Measurements from ENCODE around the gene ALK. TPM values are rescaled to one million over a fixed set of nuclear protein-coding genes. Genes with fewer than 3 reads are reported as not detected.

Gene ALK
- total RNA-seq, 4 donors from 2014 or later = 0.85 to 2.4 (median 1.8) TPM

DNA sequence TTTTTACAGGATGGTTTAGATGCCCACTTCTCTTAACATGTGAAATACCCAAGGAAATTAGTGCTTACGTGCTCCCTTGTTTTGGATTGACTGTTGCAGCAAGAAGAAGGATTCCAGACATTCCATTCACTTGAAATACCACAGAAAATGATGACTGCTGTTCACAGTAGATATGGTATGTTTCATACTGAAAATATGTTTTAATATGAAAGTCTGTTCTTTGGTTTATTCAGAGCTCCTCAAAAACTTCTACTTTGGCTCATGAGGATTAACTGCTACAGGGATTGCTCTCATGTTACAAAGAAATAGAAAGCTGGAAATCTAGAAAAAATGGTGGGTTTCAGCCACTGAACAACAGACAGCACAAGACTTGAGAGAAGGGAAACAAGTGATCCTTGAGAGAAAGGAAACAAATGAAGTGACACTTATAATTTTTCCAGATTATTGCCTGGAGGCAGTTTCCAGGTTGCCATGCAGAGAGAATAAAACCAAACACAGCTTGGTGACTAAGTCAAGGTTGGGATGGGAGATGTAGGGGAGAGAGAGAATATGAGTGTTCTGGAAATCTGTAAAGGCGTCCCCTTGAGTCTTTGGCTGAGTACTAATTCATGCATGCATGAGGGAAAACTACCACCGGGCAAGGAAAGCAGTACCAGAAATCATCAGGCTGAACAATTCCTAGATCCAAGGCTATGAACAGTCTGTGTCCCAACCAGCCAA is 458.0 kb downstream of the ALK start:
- TF ChIP-seq, protein P1, sequence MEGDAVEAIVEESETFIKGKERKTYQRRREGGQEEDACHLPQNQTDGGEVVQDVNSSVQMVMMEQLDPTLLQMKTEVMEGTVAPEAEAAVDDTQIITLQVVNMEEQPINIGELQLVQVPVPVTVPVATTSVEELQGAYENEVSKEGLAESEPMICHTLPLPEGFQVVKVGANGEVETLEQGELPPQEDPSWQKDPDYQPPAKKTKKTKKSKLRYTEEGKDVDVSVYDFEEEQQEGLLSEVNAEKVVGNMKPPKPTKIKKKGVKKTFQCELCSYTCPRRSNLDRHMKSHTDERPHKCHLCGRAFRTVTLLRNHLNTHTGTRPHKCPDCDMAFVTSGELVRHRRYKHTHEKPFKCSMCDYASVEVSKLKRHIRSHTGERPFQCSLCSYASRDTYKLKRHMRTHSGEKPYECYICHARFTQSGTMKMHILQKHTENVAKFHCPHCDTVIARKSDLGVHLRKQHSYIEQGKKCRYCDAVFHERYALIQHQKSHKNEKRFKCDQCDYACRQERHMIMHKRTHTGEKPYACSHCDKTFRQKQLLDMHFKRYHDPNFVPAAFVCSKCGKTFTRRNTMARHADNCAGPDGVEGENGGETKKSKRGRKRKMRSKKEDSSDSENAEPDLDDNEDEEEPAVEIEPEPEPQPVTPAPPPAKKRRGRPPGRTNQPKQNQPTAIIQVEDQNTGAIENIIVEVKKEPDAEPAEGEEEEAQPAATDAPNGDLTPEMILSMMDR (IDR thresholded peaks at IDR 0.05; ENCODE audit: low read depth) = no peak

DNA sequence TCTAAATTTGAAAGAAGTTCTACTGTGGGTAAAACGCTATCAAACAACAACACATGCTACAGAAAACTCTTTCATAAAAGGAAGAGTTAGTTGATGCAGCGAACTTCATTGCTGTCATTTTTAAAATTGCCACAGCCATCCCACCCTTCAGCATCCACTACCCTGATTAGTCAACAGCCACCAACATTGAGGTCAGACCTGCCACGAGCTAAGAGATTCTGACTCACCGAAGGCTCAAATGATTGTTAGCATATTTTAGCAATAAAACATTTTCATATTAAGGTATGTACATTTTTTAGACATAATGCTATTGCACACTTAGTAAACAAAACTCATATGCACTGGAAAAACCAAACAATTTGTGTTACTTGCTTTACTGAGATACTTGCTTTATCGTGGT is 459.1 kb downstream of the ALK start:
- TF ChIP-seq, protein P1 (IDR thresholded peaks at IDR 0.05; ENCODE audit: low read depth) = no peak

DNA sequence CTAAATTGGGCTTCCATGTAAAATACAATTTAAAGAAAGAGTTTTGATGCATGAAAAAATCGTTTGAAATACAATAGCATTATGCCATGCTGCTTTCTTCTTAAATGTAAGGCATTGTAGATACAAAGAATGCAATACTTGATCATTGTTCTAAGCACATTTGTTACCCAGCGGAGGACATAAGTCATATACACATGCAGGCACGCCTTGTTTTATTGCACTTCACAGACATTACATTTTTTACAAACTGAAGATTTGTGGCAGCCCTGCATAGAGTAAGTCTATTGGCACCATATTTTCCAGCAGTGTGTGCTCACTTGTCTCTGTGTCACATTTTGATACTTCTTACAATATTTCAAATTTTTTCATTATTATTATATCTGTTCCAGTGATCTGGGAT is 461.2 kb downstream of the ALK start:
- TF ChIP-seq, protein P1 (IDR thresholded peaks at IDR 0.05; ENCODE audit: low read depth) = no peak

DNA sequence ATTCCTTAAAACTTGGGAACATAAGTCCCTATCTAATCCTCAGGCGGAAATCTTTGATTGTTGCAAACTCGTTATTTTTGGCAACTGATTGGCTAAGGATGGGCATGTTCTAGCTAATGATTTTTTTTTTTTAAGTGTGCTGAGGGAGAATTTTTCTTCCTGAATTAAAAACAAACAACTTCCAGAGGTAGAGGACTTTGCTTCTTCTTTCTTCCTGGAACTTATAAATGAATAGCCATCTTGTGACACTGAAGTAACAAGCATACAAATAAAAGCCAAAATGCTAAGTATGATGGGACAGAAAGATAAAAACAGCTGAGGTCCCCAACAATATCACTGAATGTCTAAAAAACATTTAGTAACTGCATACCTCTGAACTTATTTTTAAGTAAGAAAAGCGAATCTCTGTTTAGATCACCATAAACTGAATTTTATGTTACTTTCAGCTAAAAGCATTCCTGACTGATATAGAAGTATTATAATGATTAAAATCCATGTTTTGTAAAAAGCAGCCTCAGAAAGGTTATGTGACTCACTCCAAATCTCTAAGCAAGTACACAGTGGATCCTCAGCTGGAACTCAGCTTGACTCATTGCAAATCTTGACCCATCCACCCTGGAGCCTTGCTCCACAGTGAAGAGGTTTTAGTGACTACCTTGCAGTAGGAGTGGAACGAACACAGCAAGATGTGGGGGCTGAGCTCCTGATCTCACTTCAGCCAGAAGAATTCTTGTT is 461.8 kb downstream of the ALK start:
- TF ChIP-seq, protein P1 (IDR thresholded peaks at IDR 0.05; ENCODE audit: low read depth) = no peak

DNA sequence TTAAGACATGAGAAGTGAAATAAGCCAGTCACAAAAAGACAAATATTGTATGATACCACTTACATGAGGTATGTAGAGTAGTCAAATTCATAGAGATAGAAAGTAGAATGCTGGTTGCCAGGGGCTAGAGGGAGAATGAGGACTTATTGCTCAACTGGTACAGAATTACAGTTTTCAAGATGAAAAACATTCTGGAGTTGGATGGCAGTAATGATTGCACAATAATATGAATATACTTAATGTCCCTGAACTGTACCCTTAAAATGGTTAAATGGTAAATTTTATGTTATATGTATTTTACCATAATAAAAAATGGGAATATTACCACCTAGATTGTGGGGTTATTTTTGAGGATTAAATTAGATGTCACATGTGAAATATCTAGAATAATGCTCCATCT is 465.0 kb downstream of the ALK start:
- TF ChIP-seq, protein P1 (IDR thresholded peaks at IDR 0.05; ENCODE audit: low read depth) = no peak

DNA sequence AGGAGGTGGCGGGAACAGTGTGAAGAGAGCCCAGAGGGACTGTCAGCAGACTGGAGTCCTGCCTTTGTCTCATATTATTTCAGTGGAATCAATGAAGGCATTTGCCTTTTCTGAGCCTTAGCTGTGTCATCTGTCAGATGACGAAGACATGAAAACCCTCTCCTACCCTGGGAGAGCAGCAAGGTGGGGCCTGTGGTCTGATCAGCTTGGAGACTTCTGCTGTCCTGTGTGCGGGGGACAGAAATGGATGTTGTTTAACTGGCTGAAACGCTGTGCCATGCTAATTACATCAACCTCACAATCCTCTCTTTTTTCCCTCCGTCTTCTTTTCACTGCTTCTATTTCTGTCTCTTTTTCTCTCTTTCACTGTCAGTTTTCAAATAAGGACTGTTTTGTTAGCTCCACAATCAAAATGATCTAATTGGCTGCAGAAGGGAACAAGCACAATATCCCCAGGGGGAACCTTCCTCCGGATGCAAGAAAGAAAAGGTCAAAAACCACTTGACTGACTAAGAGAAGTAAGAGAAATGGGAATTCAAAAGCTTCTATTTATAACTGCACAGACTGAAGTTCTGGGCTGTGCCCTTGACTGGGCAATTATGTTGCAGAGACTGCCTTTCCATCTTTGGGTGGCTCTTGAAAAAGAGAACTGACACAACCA is 466.1 kb downstream of the ALK start:
- TF ChIP-seq, protein P1 (IDR thresholded peaks at IDR 0.05; ENCODE audit: low read depth) = no peak

DNA sequence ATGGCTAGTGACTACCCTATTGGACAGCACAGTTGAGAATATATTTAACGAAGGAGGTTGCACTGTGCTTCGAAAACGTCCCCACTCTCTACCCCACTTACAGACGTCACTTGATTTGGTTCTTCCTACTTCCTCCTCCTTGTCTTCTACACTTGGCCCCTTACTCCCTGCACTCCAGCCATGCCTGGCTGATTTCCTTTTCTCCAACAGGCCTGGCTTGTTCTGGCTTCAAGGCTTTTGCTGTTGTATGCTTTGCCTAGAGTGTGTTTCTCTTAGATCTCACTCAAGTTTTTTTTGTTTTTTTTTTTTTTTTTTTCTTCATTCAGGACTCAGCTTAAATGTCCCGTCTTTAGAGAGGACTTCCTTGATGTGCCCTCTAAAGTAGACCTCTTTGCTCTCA is 469.4 kb downstream of the ALK start:
- TF ChIP-seq, protein P1 (IDR thresholded peaks at IDR 0.05; ENCODE audit: low read depth) = no peak
